Hepatocyte (in vitro differentiated cells): ENCODE measurements around the gene COL24A1.

ENCODE experiments used
- CTCF ChIP-seq: fragments of 200-600 bp; sonication (generic); IDR thresholded peaks from 2 replicates; pipeline ENCODE4 v1.5.1; 2016; ENCODE audit warnings: antibody characterized with exemption, mild to moderate bottlenecking; ENCODE audit not compliant: poor library complexity
- EZH2 ChIP-seq: fragments of 200-600 bp; sonication (generic); IDR thresholded peaks from 2 replicates; pipeline ENCODE4 v1.6.1; 2016; ENCODE audit warnings: antibody characterized with exemption, mild to moderate bottlenecking, borderline replicate concordance

DNA sequence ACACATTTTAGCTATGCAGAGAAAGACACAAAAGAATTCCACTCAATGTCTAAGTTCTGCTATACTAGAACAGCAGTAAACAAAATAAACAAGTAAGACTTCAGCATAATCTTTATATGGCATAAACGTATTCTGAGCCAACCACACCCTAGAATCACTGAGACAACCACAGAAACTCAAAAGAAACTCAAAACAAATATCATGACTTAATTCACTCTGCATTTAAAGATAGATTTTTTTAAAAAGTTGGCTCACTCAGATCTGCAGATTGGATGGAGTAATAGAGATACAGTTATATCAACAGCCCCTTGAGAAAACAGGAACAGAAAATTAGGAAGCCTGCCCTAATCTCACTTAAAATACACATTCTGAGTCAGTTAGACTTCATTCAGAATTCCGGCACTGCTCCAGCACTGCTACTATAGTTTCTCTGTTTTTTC is 95.0 kb downstream of the COL24A1 start:
- no peak for TF ChIP-seq EZH2
- no peak for TF ChIP-seq CTCF
